GM18909 (cell line): ENCODE results near the gene CYP4B1.

Experiments used
- ATAC-seq: cut with Tn5 transposase; IDR thresholded peaks from one replicate; pipeline ENCODE4 v1.9.1; 2021; ENCODE audit warnings: mild to moderate bottlenecking; ENCODE audit not compliant: unreplicated experiment, poor library complexity

CYP4B1 gene

GRCh38 chr1:46790446-46791101 lies 8.3 kb upstream of the CYP4B1 start:
- ATAC-seq: no peak

- ATAC-seq: no peak
Observed at GRCh38 chr1:46793126-46793525, 5.7 kb upstream of the CYP4B1 start.

- ATAC-seq: no peak
Observed at GRCh38 chr1:46797696-46798470, 963 bp upstream of the CYP4B1 start.

- ATAC-seq: no peak
Observed at GRCh38 chr1:46800742-46801141, 1.9 kb downstream of the CYP4B1 start.

DNA sequence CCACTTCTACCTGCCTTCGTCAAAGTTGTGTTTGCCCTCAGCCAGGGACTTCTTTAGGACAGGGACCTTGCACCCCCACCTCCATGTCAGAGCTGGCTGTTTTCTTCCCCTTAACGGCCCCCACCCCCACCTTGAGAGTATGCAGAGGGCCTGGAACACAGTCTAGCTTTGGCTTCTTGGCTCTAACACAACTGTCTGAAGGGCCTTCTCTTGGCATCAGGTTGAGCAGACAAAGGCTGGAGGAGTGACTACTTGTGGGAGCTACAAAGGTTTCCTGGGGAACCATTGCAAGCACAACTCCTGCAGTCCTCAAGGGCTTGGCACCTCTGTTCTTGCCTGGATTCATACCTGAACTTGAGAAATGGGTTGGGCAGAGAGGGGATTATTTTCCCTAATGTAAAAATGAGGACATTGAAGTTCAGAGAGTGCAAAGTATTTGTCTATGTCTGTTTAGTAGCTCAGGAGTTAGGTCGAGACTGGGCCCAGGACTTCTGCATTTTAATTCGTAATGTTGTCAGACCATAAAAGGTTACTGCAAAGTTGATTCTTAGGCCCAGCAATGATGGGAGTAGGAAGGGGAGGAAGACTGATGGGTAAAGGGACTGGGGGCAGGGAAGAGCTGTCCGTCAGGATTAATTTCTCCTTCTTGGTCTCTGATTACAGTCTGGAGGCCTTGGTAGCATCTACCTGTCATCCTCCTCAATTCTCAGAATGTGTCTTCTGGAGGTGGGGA lies 2.6 kb downstream of the CYP4B1 start:
- ATAC-seq: no peak

GRCh38 chr1:46802081-46802480 lies 3.2 kb downstream of the CYP4B1 start:
- no peak for ATAC-seq

DNA sequence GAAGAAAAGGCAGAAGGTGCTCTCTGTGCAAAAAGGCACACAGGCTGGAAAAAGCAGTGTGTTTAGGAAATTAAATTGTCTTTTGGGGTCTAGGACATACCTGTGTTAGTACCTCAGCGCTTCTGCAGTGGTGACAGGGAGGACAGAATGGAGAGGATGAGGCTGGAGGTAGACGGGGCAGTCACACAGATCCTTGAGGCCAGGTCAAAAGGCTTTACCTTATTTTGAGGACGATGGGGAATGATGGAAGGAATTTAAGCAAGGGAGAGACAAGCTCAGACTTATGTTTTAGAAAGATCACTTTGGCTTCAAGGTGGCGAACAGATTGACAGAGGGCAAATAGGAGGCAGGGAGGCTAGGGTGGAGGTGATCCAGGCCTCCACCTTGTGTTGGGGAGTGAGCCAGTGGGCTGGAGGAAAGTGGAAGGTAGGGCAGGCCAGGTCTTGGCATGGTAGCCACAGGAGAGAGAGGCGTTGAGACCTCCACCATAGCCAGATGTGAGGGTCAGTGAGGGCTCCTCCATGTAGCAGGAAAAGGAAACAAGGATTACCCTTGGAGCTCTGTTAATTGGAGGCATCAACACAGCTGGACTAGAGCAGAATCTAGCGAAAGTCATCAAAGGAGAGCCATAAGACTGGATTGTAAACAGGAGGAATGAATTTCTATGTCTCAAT lies 4.2 kb downstream of the CYP4B1 start:
- ATAC-seq: no peak

GRCh38 chr1:46804027-46804889 lies 5.4 kb downstream of the CYP4B1 start:
- no peak for ATAC-seq

GRCh38 chr1:46804926-46805325 lies 6.1 kb downstream of the CYP4B1 start:
- ATAC-seq: no peak

GRCh38 chr1:46805755-46806154 lies 6.9 kb downstream of the CYP4B1 start:
- ATAC-seq: no peak

GRCh38 chr1:46806196-46807020 lies 7.6 kb downstream of the CYP4B1 start:
- ATAC-seq: no peak

- ATAC-seq: no peak
Observed at GRCh38 chr1:46807046-46807972, 8.5 kb downstream of the CYP4B1 start.

DNA sequence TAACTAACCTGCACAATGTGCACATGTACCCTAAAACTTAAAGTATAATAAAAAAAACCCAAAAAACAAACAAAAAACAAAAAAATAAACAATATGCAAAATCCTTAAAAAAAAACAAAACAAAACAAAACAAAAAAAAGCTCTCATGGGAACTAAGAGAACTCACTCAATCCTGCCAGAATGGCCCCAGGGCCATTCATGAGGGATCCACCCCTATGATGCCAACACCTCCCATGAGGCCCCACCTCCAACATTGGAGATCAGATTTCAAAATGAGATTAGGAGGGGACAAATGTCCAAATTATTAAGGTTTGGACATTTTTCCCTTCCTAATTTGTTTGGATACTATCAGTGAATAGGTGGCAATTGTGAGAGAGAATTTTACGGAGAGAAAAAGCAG lies 10.2 kb downstream of the CYP4B1 start:
- no peak for ATAC-seq

DNA sequence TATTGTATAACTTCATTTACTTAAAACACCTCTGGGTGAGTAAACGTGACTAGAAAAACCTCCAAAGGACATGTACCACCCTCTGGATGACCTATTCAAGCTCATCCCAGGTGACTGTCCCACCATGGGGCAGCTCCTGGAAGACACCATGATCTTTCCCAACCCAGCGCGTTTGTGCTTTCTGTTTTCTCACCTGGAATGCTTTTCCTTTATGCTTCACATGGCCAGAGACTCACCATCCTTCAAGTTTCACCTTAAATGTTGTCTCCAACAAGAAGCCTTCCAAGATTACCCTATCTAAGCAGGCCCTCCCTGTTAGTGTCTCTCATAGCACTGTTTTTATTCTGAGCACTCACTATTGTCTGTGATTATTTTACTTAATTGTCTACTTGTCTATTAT lies 11.1 kb downstream of the CYP4B1 start:
- ATAC-seq: no peak

DNA sequence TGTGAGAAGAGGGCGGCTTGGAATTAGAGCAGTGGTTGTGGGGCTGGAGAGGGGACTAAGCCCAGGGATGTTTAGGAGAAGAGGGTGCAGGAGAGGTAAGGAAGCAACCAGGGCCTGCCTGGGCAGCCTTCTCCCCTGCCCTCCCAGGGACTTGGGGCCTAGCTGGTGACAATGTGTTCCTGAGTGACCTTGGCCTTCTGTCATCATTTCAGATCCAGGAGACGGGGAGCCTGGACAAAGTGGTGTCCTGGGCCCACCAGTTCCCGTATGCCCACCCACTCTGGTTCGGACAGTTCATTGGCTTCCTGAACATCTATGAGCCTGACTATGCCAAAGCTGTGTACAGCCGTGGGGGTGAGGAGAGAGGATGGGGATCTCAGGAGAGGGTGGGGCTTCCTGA lies 11.8 kb downstream of the CYP4B1 start:
- no peak for ATAC-seq

DNA sequence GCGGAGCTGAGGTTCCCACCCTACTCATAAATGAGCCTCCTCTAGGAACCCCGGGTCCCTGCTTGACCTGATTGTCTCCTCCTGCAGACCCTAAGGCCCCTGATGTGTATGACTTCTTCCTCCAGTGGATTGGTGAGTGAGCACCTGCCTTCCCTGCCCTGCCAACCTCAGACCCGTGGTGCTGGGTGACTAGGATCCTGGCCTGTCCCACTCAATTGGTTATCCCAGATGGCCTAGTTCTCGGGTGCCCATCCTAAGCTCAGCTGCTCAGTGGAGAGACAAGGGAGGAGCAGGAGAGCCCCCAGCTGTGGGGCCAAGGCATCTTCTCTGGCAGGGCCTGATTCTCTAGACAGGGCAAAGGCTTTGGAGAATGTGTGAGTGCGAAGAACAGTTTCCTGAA lies 12.2 kb downstream of the CYP4B1 start:
- no peak for ATAC-seq

DNA sequence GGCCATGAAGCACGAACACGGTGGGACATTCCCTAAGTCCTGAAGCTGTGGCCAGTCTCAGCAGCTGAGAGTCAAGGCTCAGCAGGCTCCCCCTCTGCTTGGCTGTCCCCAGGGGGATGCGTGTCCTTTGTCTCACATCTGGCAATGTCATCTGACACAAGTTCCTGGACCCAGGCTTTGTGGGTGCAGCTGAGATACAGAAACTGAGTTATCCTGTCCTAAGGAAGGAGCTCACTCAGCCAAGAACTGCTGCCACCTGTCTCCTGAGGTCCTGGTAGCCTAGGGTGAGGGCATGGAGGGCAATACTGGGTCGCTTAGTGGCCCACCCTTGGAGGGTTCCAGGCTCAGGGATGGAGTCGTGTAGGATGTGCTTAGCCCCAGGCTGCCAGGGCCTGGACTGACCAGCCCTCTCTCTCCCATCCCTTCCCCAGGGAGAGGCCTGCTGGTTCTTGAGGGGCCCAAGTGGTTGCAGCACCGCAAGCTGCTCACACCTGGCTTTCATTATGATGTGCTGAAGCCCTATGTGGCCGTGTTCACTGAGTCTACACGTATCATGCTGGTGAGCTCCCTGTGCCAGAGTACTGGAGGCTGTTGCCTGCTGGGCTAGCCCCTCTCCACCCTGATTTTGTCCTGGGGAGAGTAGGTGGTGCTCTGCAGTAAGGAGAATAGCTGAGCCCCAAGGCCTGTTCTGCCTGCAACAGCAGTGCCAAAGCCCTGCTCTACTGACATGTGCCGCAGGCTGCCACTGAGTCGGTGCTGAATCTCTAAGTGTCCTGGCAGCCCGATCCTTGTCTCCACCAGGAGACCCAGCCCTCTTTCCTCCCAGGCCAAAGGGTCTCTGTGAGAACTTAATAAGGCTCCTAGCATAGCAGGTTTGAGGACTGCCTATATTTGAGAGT lies 13.5 kb downstream of the CYP4B1 start:
- ATAC-seq: no peak
